Measurements from ENCODE around the gene CHKA.

DNA sequence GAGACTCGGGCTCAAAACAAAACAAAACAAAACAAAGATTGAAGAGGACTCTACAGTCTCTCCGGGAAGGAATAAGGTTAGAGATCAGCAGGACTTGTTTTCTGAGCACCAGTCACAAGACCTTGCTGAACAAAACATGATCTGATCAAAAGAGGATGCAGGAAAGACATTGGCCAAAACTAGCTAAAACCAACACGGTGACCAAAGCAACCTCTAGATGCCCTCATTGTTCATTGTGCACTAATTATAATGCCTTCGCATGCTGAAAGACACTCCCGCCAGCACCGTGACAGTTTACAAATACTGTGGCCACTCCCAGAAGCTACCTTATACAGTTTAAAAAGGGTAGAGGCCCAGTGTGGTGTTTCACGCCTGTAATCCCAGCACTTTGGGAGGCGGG, 15.7 kb upstream of the CHKA start:
- TF ChIP-seq YY1 (IDR thresholded peaks at IDR 0.05; ENCODE audit: low read depth) (no peak), ZBTB7A (IDR thresholded peaks at IDR 0.05; ENCODE audit: low read depth) (no peak), EGR1 (IDR thresholded peaks at IDR 0.05) (no peak), CEBPB (IDR thresholded peaks at IDR 0.05) (no peak), EP300 (IDR thresholded peaks at IDR 0.05; ENCODE audit: borderline replicate concordance) (no peak), TCF12 (IDR thresholded peaks at IDR 0.05; ENCODE audit: low read depth) (no peak)
- TF ChIP-seq, protein P1, sequence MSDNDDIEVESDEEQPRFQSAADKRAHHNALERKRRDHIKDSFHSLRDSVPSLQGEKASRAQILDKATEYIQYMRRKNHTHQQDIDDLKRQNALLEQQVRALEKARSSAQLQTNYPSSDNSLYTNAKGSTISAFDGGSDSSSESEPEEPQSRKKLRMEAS (IDR thresholded peaks at IDR 0.05): no peak
